Activated CD8-positive, alpha-beta T cell treated with anti-CD3 and anti-CD28 coated beads for 36 hours (primary cell): ENCODE measurements around the gene FAM186B. TPM values are rescaled to one million over a fixed set of nuclear protein-coding genes. Genes with fewer than 3 reads are reported as not detected.
A peak's percentile ranks its signal among the peaks of the same experiment; 100 is the strongest.

ENCODE experiments used
- ATAC-seq: fragments of 200-7000 bp; cut with Tn5 transposase; one replicate; pipeline ENCODE4 v1.10.0; 2021; ENCODE audit warnings: mild to moderate bottlenecking, moderate library complexity
- CTCF ChIA-PET: fragments of 350-600 bp; sonication (Branson Sonifier 250); formaldehyde crosslinking; loops from one replicate; lab custom pipeline; 2021; ENCODE audit warnings: antibody characterized with exemption; lab: Charles Lee
- POLR2A ChIA-PET: fragments of 350-600 bp; sonication (Branson Sonifier 250); formaldehyde crosslinking; loops from one replicate; lab custom pipeline; 2021; ENCODE audit warnings: antibody characterized with exemption; lab: Charles Lee
- DNase-seq: peaks from one replicate; pipeline ENCODE4 v3.0.0-alpha.2; 2020
- H3K27ac Mint-ChIP-seq: one replicate; pipeline ENCODE4 v1.8.0; 2021; ENCODE audit warnings: mild to moderate bottlenecking, mixed read lengths
- H3K27me3 Mint-ChIP-seq: one replicate; pipeline ENCODE4 v1.8.0; 2021; ENCODE audit warnings: mixed read lengths
- H3K36me3 Mint-ChIP-seq: one replicate; pipeline ENCODE4 v1.8.0; 2021; ENCODE audit warnings: low read depth, mixed read lengths
- H3K4me1 Mint-ChIP-seq: one replicate; pipeline ENCODE4 v1.8.0; 2021; ENCODE audit warnings: low read depth, mixed read lengths
- H3K4me3 Mint-ChIP-seq: one replicate; pipeline ENCODE4 v1.8.0; 2021; ENCODE audit warnings: mild to moderate bottlenecking, moderate library complexity, mixed read lengths
- H3K9me3 Mint-ChIP-seq: one replicate; pipeline ENCODE4 v1.8.0; 2021; ENCODE audit warnings: mixed read lengths
- intact Hi-C: fragments of 100-400 bp; cut with micrococcal nuclease; formaldehyde crosslinking; loops from one replicate; pipeline ENCODE4 v1.10.0; 2022
- total RNA-seq, 2 experiments: library from RNA; stranded (reverse); gene quantifications; one replicate each; pipeline ENCODE4 v1.2.3, GENCODE V29; 2021
- TF ChIP-seq, protein P1 (sequence below): fragments of 200-600 bp; IDR thresholded peaks from one replicate; pipeline ENCODE4 v1.8.0; 2022; ENCODE audit warnings: antibody characterized with exemption, mild to moderate bottlenecking

The FAM186B gene
- total RNA-seq, 2 experiments from 2014 or later, result not detected

- ATAC-seq (no peak), DNase-seq (no peak)
- H3K4me1 Mint-ChIP-seq, result peaks cover 18% of the 10 kb centered on the region
- intact Hi-C loops, result no loop called here
- TF ChIP-seq, protein P1, sequence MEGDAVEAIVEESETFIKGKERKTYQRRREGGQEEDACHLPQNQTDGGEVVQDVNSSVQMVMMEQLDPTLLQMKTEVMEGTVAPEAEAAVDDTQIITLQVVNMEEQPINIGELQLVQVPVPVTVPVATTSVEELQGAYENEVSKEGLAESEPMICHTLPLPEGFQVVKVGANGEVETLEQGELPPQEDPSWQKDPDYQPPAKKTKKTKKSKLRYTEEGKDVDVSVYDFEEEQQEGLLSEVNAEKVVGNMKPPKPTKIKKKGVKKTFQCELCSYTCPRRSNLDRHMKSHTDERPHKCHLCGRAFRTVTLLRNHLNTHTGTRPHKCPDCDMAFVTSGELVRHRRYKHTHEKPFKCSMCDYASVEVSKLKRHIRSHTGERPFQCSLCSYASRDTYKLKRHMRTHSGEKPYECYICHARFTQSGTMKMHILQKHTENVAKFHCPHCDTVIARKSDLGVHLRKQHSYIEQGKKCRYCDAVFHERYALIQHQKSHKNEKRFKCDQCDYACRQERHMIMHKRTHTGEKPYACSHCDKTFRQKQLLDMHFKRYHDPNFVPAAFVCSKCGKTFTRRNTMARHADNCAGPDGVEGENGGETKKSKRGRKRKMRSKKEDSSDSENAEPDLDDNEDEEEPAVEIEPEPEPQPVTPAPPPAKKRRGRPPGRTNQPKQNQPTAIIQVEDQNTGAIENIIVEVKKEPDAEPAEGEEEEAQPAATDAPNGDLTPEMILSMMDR, result no peak
- H3K4me3 Mint-ChIP-seq, result peak overlapping the region; percentile 78
- ChIA-PET CTCF (interaction anchor here (0.8 to 4.8 kb wide), 8 partner anchors 13 to 209 kb away, joined by 3 to 42 read pairs (median 4); partner anchors contain the start of genes DNAJC22 and PRPF40B), POLR2A (interaction anchor here (1.0 to 3.0 kb wide), 5 partner anchors 10 to 184 kb away, joined by 3 to 17 read pairs (median 7); partner anchors contain the start of genes KCNH3 and SPATS2)
- H3K27ac Mint-ChIP-seq, result no peak overlapping the region
- no peaks in the 10 kb centered on the region for H3K9me3 Mint-ChIP-seq
- H3K36me3 Mint-ChIP-seq, result peaks cover 10% of the 10 kb centered on the region
- H3K27me3 Mint-ChIP-seq, result no peaks in the 10 kb centered on the region
These were observed 54.7 kb downstream of the FAM186B start for GRCh38 chr12:49550693-49551252.

GRCh38 chr12:49549735-49550692, 55.4 kb downstream of the FAM186B start:
- POLR2A ChIA-PET, result interaction anchor here (0.9 to 3.0 kb wide), 6 partner anchors 10 to 184 kb away, joined by 3 to 17 read pairs (median 6); partner anchors contain the start of genes KCNH3 and SPATS2
- Mint-ChIP-seq H3K27ac (no peak overlapping the region), H3K4me1 (peaks cover 19% of the 10 kb centered on the region), H3K27me3 (no peaks in the 10 kb centered on the region), H3K36me3 (peaks cover 10% of the 10 kb centered on the region), H3K9me3 (no peaks in the 10 kb centered on the region), H3K4me3 (peak overlapping the region; percentile 78)
- ATAC-seq, result no peak
- DNase-seq, result no peak
- CTCF ChIA-PET, result interaction anchor here (0.7 to 4.8 kb wide), 9 partner anchors 14 to 208 kb away, joined by 3 to 42 read pairs (median 4); partner anchors contain the start of genes DNAJC22 and PRPF40B
- TF ChIP-seq, protein P1, result no peak
- intact Hi-C loops, result no loop called here

GRCh38 chr12:49548822-49549648, 56.4 kb downstream of the FAM186B start:
- Mint-ChIP-seq H3K36me3 (peaks cover 10% of the 10 kb centered on the region), H3K4me1 (peaks cover 24% of the 10 kb centered on the region), H3K4me3 (peak overlapping the region; percentile 78), H3K27me3 (no peaks in the 10 kb centered on the region), H3K27ac (peak overlapping the region; percentile 84), H3K9me3 (no peaks in the 10 kb centered on the region)
- ChIA-PET CTCF (interaction anchor here (0.8 to 2.1 kb wide), 3 partner anchors 9 to 202 kb away, joined by 3 to 6 read pairs (median 3); partner anchors contain the start of gene DNAJC22), POLR2A (interaction anchor here (0.9 to 3.0 kb wide), 4 partner anchors 11 to 183 kb away, joined by 3 to 17 read pairs (median 10); partner anchors contain the start of gene SPATS2)
- peak; percentile 53 for ATAC-seq
- peak; percentile 54 for DNase-seq
- intact Hi-C loops, result no loop called here
- TF ChIP-seq, protein P1, result peak; percentile 57

DNA sequence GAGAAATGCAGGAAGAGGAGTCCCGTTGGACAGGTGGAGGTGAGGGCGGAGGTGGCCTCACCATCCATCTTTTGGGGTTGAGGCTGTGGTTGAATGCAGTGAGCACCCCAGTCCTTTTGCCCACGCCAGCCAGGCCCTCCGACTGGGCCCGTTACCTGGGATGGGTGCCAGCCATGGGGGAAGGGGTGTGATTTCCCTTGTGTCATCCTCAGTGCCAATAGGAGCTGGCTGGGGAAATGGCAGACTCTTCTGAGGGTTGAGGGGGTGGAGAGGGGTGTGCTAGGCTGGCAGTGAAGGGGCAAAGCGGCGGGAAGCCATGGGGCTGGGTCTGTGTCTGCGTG, 57.0 kb downstream of the FAM186B start:
- Mint-ChIP-seq H3K36me3 (peaks cover 10% of the 10 kb centered on the region), H3K27ac (peak overlapping the region; percentile 64), H3K4me3 (peak overlapping the region; percentile 78), H3K4me1 (peaks cover 24% of the 10 kb centered on the region), H3K9me3 (no peaks in the 10 kb centered on the region), H3K27me3 (no peaks in the 10 kb centered on the region)
- TF ChIP-seq, protein P1, result no peak
- DNase-seq (no peak), ATAC-seq (peak; percentile 34)
- intact Hi-C loops, result no loop called here
- ChIA-PET CTCF (interaction anchor here (0.8 to 1.3 kb wide), 2 partner anchors 9 to 12 kb away, joined by 3 read pairs; no protein-coding TSS in a partner anchor), POLR2A (interaction anchor here (0.9 to 3.0 kb wide), 2 partner anchors 19 to 182 kb away, joined by 5 to 14 read pairs; partner anchors contain the start of gene SPATS2)
